Neural progenitor cell (in vitro differentiated cells): Measurements from ENCODE around the gene DYSF. TPM values are rescaled to one million over a fixed set of nuclear protein-coding genes. Genes with fewer than 3 reads are reported as not detected.
A peak's percentile ranks its signal among the peaks of the same experiment; 100 is the strongest.

Experiments used
- DNase-seq: peaks from one replicate; pipeline ENCODE4 v3.0.0-alpha.2; 2016; ENCODE audit warnings: low spot score
- H2AFZ ChIP-seq: fragments of 200-600 bp; sonication (generic); replicated peaks from 2 replicates; pipeline ENCODE4 v1.6.1; 2016; ENCODE audit warnings: antibody characterized with exemption
- H3F3A ChIP-seq: fragments of 200-600 bp; sonication (generic); 2 replicates; pipeline ENCODE4 v1.6.1; 2016; ENCODE audit warnings: antibody characterized with exemption, low read depth
- H3K27ac ChIP-seq: fragments of 200-600 bp; sonication (generic); 2 replicates; pipeline ENCODE4 v1.5.1; 2016; ENCODE audit warnings: mild to moderate bottlenecking
- H3K27me3 ChIP-seq: fragments of 200-600 bp; sonication (generic); 2 replicates; pipeline ENCODE4 v1.6.1; 2016; ENCODE audit warnings: mild to moderate bottlenecking, moderate library complexity
- H3K36me3 ChIP-seq: fragments of 200-600 bp; sonication (generic); 2 replicates; pipeline ENCODE4 v1.5.1; 2016
- H3K4me1 ChIP-seq: fragments of 200-600 bp; sonication (generic); 2 replicates; pipeline ENCODE4 v1.6.1; 2016; ENCODE audit warnings: mixed run types
- H3K4me2 ChIP-seq: fragments of 200-600 bp; sonication (generic); 2 replicates; pipeline ENCODE4 v1.6.1; 2016
- H3K4me3 ChIP-seq: fragments of 200-600 bp; sonication (generic); 2 replicates; pipeline ENCODE4 v1.5.1; 2016
- H3K79me2 ChIP-seq: fragments of 200-600 bp; sonication (generic); 2 replicates; pipeline ENCODE4 v1.6.1; 2016; ENCODE audit warnings: low read depth
- H3K9ac ChIP-seq: fragments of 200-600 bp; sonication (generic); 2 replicates; pipeline ENCODE4 v1.6.1; 2016
- H3K9me3 ChIP-seq: fragments of 200-600 bp; sonication (generic); 2 replicates; pipeline ENCODE4 v1.5.1; 2016; ENCODE audit warnings: low read depth
- H4K20me1 ChIP-seq: fragments of 200-600 bp; sonication (generic); 2 replicates; pipeline ENCODE4 v1.6.1; 2016; ENCODE audit warnings: low read depth
- H3K27ac Mint-ChIP-seq: 3 replicates; pipeline ENCODE4 v1.8.0; 2021; ENCODE audit warnings: mixed read lengths
- H3K27me3 Mint-ChIP-seq: 2 replicates; pipeline ENCODE4 v1.8.0; 2022; ENCODE audit warnings: low read depth, mild to moderate bottlenecking, inconsistent platforms, moderate library complexity, mixed read lengths; ENCODE audit not compliant: insufficient read depth
- H3K36me3 Mint-ChIP-seq: 3 replicates; pipeline ENCODE4 v1.8.0; 2021; ENCODE audit warnings: mixed read lengths
- H3K4me1 Mint-ChIP-seq: 3 replicates; pipeline ENCODE4 v1.8.0; 2021; ENCODE audit warnings: mixed read lengths
- H3K4me3 Mint-ChIP-seq: 3 replicates; pipeline ENCODE4 v1.8.0; 2021; ENCODE audit warnings: mild to moderate bottlenecking, moderate library complexity, mixed read lengths
- H3K9me3 Mint-ChIP-seq: 3 replicates; pipeline ENCODE4 v1.8.0; 2020; ENCODE audit warnings: mixed read lengths
- EZH2 ChIP-seq: fragments of 200-600 bp; sonication (generic); IDR thresholded peaks from 2 replicates; pipeline ENCODE4 v1.6.1; 2017; ENCODE audit warnings: antibody characterized with exemption, mild to moderate bottlenecking, moderate library complexity
- EZH2phosphoT487 ChIP-seq: fragments of 200-600 bp; sonication (generic); IDR thresholded peaks from 2 replicates; pipeline ENCODE4 v1.6.1; 2017; ENCODE audit warnings: antibody characterized with exemption
- total RNA-seq: library from RNA; depleted of rRNA; stranded (reverse); fragments of >200 nt; gene quantifications from 2 replicates; pipeline ENCODE4 v1.2.3, GENCODE V29; 2015; ENCODE audit warnings: low replicate concordance
- TF ChIP-seq, protein P1 (sequence below): fragments of 200-600 bp; sonication (generic); IDR thresholded peaks from 2 replicates; pipeline ENCODE4 v1.5.1; 2017; ENCODE audit warnings: antibody characterized with exemption, mild to moderate bottlenecking

The DYSF gene
- total RNA-seq, 1 donor from 2014 or later, result 0.39 TPM

DNA sequence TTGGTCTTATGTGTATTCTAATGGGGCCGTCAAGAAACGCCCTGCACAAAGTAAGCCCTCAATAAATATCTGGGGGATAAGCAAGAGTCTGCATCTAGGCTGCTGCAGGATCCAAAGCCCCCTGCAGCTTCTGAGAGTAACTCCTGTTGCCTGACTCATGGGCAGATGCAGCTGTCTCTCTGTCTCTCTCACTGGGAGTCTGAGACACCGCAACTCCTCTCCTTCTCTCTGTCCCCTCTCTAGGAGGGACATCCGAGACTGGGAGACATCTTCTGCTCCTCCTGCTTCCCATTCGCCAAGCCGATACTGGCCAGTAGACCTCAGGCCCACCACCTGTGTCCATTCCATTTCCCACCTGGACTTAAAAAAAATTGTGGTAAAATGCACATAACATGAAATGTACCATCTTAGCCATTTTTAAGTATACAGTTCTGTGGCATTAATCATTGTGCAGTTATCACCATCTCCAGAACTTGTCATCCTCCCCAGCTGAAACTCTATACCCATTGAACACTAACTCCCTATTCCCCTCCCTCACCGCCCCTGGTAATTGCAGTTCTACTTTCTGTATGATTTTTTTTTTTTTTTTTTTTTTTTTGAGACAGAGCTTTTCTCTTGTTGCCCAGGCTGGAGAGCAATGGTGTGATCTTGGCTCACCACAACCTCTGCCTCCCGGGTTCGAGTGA, 20.1 kb downstream of the DYSF start:
- Histone ChIP-seq H3K4me3 (no peak overlapping the region), H3K79me2 (no peaks in the 10 kb centered on the region), H3K36me3 (no peaks in the 10 kb centered on the region), H3K9me3 (no peaks in the 10 kb centered on the region), H3F3A (no peaks in the 10 kb centered on the region), H3K27ac (no peak overlapping the region), H3K27me3 (peaks cover 17% of the 10 kb centered on the region), H3K4me2 (no peak overlapping the region), H4K20me1 (no peaks in the 10 kb centered on the region), H3K4me1 (no peaks in the 10 kb centered on the region), H3K9ac (no peak overlapping the region), H2AFZ (no peak overlapping the region)
- no peak for DNase-seq
- peaks cover 5% of the 10 kb centered on the region for H3K4me1 Mint-ChIP-seq
- no peaks in the 10 kb centered on the region for H3K36me3 Mint-ChIP-seq
- H3K27me3 Mint-ChIP-seq, result peaks cover 7% of the 10 kb centered on the region
- no peak overlapping the region for H3K4me3 Mint-ChIP-seq
- TF ChIP-seq, protein P1, sequence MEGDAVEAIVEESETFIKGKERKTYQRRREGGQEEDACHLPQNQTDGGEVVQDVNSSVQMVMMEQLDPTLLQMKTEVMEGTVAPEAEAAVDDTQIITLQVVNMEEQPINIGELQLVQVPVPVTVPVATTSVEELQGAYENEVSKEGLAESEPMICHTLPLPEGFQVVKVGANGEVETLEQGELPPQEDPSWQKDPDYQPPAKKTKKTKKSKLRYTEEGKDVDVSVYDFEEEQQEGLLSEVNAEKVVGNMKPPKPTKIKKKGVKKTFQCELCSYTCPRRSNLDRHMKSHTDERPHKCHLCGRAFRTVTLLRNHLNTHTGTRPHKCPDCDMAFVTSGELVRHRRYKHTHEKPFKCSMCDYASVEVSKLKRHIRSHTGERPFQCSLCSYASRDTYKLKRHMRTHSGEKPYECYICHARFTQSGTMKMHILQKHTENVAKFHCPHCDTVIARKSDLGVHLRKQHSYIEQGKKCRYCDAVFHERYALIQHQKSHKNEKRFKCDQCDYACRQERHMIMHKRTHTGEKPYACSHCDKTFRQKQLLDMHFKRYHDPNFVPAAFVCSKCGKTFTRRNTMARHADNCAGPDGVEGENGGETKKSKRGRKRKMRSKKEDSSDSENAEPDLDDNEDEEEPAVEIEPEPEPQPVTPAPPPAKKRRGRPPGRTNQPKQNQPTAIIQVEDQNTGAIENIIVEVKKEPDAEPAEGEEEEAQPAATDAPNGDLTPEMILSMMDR, result no peak
- TF ChIP-seq EZH2, result no peak
- TF ChIP-seq EZH2phosphoT487, result no peak
- peaks cover 3% of the 10 kb centered on the region for H3K9me3 Mint-ChIP-seq
- H3K27ac Mint-ChIP-seq, result no peak overlapping the region

DNA sequence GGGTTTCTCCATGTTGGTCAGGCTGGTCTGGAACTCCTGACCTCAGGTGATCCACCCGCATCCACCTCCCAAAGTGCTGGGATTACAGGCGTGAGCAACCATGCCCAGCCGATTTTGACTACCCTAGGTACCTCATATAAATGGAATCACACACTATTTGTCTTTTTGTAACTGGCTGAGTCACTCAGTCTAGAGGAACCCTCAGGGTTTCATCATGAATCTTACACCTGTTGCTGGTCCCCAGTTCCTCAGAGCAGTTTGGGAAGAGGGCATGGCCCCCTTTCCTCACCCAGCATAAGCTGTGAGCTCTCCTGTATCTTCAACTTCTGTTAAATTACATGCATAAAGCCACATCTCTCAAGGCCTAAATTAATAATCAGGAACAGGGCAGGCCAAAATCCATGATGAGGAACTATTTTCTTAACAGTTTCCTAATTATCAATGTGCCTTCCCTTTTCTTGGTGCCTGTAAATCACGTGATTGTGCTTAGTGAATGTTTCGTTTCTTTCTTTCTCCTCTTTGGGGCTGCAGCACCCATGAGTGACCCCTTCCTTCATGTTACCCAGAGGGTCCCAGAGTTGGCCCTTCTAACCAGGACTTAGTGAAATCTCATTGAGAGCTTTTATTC, 20.9 kb downstream of the DYSF start:
- H3K27ac ChIP-seq, result no peak overlapping the region

DNA sequence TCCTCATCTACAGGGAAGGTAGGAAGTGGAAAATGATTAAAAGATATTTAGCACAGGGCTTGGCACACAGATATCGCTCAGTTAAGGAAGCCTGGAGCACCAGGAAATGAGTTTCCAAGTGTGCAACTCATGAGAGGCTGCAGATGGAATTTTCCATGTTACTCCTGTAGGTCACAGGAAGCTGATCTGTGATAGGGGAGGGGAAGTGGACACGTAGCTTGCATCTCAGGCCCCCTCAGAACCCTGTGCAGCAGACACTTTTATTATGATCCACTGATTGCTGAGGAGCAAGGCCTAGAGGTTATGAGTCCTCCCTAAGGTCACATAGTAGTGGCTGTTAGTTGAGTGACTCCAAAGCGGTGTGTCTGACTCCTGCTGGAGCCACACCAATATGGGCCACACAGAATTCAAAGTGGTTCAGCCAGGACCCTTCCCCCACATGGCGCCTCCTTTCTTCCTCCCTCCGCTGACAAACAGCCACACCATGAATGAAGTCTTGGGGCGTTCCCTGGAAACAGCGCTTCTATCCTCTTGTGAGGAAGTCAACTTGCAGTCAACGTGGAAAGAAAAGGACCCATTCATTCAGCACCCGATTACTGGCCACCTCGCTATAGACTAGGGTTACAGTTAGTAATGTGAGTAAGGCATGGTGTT, 21.5 kb downstream of the DYSF start:
- no peak overlapping the region for H3K27ac Mint-ChIP-seq
- Histone ChIP-seq H3K27ac (no peak overlapping the region), H3K4me3 (no peak overlapping the region), H3K4me2 (no peak overlapping the region), H3K4me1 (no peaks in the 10 kb centered on the region), H3K9ac (no peak overlapping the region), H3K36me3 (no peaks in the 10 kb centered on the region), H4K20me1 (no peaks in the 10 kb centered on the region), H3K9me3 (no peaks in the 10 kb centered on the region), H2AFZ (peak overlapping the region; percentile 2), H3K27me3 (peaks cover 4% of the 10 kb centered on the region), H3F3A (no peaks in the 10 kb centered on the region), H3K79me2 (no peaks in the 10 kb centered on the region)
- DNase-seq, result no peak
- peaks cover 3% of the 10 kb centered on the region for H3K9me3 Mint-ChIP-seq
- H3K4me1 Mint-ChIP-seq, result peaks cover 5% of the 10 kb centered on the region
- H3K27me3 Mint-ChIP-seq, result peaks cover 4% of the 10 kb centered on the region
- H3K4me3 Mint-ChIP-seq, result no peak overlapping the region
- H3K36me3 Mint-ChIP-seq, result no peaks in the 10 kb centered on the region
- TF ChIP-seq EZH2phosphoT487 (no peak), EZH2 (no peak)
- TF ChIP-seq, protein P1, result no peak

More for the DNA sequence above, 20.9 kb downstream of the DYSF start:
- H3K9ac ChIP-seq, result no peak overlapping the region
- H3K4me1 ChIP-seq, result no peaks in the 10 kb centered on the region
- no peak overlapping the region for H3K4me3 ChIP-seq
- Mint-ChIP-seq H3K27me3 (peaks cover 2% of the 10 kb centered on the region), H3K27ac (no peak overlapping the region), H3K9me3 (peaks cover 3% of the 10 kb centered on the region), H3K4me1 (peaks cover 5% of the 10 kb centered on the region), H3K4me3 (no peak overlapping the region), H3K36me3 (no peaks in the 10 kb centered on the region)
- no peaks in the 10 kb centered on the region for H3K79me2 ChIP-seq
- H3F3A ChIP-seq, result no peaks in the 10 kb centered on the region
- TF ChIP-seq, protein P1, result no peak
- no peak for TF ChIP-seq EZH2
- no peak for TF ChIP-seq EZH2phosphoT487
- H3K36me3 ChIP-seq, result no peaks in the 10 kb centered on the region
- no peaks in the 10 kb centered on the region for H4K20me1 ChIP-seq
- peaks cover 10% of the 10 kb centered on the region for H3K27me3 ChIP-seq
- H2AFZ ChIP-seq, result peak overlapping the region; percentile 2
- DNase-seq, result no peak
- H3K4me2 ChIP-seq, result no peak overlapping the region
- H3K9me3 ChIP-seq, result no peaks in the 10 kb centered on the region
